ENCODE data around the gene CD300LB.

GRCh38 chr17:74550602-74551001 lies 19.3 kb upstream of the CD300LB start:
- no peak for TF ChIP-seq CTCF (IDR thresholded peaks at IDR 0.05)
- TF ChIP-seq POLR2A (IDR thresholded peaks at IDR 0.05) = no peak
- TF ChIP-seq POLR2AphosphoS5 (IDR thresholded peaks at IDR 0.05) = no peak
- TF ChIP-seq EP300 (IDR thresholded peaks at IDR 0.05) = no peak

Data from stomach (tissue), 4 donors.